ENCODE measurements around the gene GBGT1.
A peak's percentile ranks its signal among the peaks of the same experiment; 100 is the strongest.

GBGT1 gene

GRCh38 chr9:133122935-133123611 is 40.6 kb downstream of the GBGT1 start:
- no peak for DNase-seq

- DNase-seq, result no peak
These were observed 41.1 kb downstream of the GBGT1 start for GRCh38 chr9:133122605-133122934.

DNA sequence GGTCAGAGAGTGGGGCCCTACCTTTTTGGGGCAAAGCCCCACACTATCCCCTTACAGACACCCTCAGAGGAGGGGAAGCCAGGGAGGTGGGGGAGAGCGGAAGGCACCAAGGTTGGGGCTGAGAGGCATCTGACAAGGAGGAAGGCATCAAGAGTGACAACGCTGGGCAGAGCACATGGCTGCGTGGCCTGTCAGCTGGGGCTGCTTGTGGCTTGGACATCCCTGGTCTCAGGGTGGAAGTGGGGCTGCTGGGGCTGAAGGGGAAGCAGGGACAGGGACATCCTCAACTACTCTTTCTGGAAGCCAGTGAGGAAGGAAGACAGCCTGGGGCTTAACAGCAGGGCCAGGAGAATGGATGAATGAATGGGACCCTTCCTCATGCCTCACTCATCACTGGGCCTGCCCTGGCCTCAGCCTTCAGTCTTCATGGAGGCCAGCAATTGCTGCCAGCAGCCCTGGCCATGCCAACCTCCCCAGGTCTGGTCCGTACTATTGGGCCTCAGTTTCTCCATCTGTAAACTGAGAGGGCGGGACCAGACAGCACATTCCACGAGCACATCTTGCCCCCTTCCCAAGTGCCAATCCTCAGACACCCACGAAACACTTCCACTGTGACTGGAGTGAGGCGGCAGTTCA is 41.7 kb downstream of the GBGT1 start:
- DNase-seq, result no peak

DNA sequence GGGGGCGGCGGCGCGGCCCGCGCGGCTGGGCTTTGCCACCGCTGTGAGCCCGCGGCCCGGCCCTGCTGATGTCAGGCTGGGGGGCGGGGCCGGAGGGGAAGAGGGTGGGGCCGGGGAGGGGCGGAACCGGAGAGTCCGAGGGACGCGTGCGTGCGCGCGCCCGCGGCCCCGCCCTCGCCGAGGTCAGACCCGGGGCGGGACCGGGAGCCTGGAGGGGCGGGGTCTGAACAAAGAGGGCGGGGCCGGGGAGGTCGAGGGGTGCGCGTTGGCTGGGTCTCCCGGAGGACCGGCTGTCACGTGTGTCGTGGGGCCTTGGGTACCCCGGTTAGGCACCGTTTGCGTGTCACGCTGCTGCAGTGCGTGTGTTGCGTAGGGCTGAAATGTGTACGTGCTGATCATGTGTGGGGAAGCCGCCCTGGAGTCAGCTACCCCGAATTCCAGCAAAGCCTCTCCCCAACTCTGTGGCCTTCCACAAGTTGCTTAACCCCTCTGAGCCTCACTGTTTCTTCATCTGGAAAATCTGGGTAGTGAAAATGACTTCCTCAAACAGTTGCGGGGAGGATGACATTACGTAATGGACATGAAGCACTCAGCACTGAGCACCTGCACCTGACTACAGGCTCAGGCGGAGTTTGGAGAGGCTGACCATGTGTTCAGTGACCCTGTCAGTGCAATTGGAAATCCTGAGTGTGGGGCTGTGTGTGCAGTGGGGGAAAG is 42.4 kb downstream of the GBGT1 start, which contains the start of gene RALGDS:
Gene RALGDS, minus strand, starts transcription at position 43 of the 717 bp plus-strand sequence. CDS start 86 bp downstream, outside the sequence.
- DNase-seq, result no peak

DNA sequence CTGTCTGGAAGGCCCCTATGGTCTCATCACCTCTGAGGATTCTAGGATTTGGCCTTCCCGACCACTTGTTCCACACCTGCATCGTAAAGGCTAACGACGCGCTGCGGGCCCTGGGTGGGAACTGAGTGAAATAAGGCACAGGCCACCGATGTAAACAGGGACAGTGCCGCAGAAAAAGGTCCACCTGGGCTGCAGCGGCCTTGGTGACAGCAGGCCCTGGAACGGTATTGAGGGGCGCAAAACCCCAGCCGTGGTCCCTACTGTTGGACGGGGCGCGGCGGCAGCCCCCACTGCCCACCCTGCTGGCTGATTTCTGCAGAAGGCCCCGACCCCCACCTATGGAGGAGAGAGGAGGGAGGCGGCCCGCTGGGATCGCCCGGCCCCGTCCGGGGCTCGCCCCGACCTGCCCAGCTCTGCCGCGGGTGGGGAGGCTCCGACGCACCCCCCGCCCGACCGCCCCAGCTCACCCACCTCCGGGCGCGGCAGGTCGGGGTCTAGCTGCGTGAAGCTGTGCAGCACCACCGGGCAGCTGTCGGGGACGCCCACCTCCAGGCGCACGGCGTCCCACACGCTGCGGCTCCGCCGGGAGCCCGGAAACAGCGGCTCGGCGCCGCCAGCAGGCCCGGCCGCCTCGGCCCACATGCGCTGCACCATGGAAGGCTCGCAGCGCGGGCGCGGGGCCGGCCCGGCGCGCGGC is 43.1 kb downstream of the GBGT1 start:
- DNase-seq, result no peak

DNA sequence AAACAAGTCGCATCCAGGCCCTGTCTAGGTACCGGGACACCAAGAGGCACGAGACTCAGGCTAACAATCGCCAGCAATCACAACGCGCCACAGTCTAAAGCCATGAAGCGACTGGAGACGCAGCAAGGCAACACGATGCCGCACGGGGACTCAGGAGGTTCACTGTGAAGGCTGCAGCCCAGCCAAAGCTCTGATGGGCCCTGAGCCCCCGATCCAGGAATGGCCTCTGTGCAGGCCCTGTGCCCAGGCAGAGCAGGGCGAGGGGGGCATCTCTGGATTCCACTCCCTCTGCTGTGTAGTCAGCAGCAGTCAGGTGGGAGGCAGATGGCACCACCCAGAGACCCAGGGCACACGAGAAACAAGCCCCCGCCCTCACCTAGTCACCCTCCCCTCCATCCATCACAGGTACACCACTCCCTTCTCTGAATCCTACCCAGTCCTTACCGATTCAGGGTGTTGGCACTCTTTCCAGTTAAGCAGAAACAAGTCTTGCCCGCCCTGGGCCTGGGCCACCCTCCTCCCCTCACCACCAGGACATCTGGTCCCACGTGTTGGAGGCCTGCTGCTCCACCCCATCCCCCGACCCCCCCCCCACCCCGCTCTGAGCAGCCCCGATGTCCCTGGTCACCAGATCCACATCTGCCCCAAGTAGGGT is 43.7 kb downstream of the GBGT1 start:
- DNase-seq, result peak; percentile 31

- DNase-seq, result peak; percentile 91
These were observed 44.4 kb downstream of the GBGT1 start for GRCh38 chr9:133119103-133119845.

- no peak for DNase-seq
These were observed 45.1 kb downstream of the GBGT1 start for GRCh38 chr9:133118568-133118967.

DNA sequence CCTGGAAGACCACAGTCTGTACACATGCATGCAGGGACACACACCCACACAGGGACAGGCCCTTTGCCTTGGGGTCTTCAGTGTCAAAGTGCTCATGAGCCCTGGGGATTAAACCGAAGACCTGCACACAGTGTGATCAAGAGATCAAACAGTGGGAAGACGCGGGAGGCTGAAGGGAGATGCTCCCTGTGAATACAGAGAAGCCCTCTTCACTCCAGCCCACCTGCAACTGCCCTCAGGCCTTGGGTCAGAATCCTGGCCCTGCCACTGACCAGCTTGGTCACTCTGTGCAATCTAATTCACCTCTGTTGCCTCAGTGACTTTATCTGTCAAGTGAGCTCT is 45.6 kb downstream of the GBGT1 start:
- DNase-seq, result no peak

GRCh38 chr9:133117271-133118178 is 46.2 kb downstream of the GBGT1 start:
- DNase-seq, result no peak

GRCh38 chr9:133116346-133117231 is 47.1 kb downstream of the GBGT1 start:
- DNase-seq, result no peak

DNA sequence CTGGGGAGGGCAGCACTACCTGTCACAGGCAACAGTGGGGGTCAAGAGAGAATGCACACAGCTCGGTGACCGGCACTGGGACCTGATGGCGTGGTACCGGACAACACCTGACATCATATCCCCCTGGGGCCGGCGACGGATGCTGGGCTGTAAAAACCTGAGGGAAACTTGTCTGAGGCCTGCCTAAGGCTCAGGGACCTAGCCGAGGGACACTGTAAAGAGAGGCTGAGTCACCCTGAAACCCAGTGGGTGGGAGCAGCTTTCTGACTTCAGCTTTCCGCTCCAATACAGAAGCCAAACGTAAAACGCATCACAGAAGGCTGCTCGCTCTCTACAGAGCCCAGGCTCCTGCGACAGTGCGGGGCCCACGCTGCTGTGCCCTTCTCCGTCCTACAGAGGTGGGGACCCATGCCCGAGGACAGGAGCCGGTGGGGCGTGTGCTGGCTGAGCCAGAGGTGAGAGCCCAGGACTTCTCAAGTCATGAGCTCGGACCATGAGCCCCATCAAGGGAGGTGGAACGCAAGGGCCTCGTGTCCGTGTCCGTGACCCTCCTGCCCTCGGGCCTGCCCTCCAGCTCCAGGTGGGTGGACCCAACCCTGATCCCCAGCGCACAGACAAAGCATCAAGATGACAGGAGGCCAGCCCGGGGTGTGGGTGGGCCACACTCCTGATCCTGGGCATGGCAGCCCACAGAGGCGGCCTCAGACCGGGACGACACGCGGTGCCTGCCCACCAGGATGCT is 47.9 kb downstream of the GBGT1 start:
- DNase-seq, result no peak

GRCh38 chr9:133114886-133115603 is 48.7 kb downstream of the GBGT1 start:
- DNase-seq, result no peak

GRCh38 chr9:133113949-133114885 is 49.5 kb downstream of the GBGT1 start:
- DNase-seq, result peak; percentile 49

DNA sequence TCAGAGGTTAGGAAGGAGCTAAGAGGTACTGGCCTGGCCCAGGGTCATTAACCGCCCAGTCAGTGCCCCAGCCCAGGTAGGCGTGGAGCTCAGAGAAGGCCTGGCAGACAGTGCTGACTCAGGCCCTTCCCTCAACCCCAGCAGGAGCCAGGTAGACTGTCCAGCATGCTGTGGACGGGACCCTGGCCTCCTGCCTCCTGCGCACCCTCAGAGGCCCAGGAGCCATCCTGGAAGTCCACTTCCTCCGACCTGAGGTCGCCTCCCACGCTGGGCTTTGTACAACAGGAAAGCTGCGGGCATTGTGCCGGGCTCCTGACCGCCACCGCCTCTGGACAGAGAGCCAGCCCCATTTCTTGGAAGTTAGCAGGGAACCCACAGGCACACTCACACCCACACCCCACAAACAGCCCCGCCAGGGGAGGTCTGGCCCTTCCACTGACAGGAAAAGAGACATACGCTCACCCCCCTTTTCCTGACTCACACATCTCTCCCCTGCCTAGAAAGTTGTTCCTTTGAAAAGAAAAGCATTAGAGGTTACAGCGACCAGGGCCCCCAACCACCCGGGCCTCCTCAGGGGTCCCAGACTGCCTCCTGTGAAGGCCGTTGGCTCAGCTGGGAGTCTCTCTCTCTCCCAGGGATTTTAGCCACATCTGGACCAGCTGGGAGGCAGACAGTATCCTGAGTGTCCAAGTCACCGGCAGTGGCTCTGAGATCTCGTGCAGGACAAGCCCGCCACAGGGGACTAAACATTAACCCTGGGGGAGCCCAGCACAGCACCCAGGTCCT is 50.4 kb downstream of the GBGT1 start:
- DNase-seq, result no peak

DNA sequence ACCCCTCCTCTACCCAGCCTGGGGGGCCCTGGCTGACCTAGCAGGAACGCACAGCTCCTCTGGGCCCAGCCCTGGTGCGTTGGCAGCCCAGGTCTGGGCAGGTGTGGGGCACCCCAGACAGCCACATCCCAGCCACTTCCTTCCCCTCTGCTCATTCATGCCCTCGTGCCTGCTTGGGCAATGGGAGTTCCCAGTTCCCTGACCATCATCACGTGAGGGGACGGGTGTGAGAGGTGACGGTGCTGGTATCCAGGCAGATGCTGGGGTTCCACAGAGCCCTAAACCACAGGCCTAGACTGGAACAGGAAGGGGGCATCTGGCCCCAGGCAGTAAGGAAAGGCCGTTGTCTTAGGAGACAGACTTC is 51.1 kb downstream of the GBGT1 start:
- DNase-seq, result no peak

Measured in NCI-H524 treated with DMSO at 0.1 percent for 48 hours (cell line).